ENCODE measurements around the gene CCDC93. TPM values are rescaled to one million over a fixed set of nuclear protein-coding genes. Genes with fewer than 3 reads are reported as not detected.

Gene CCDC93
- total RNA-seq, 4 donors from 2014 or later, result 25.6 to 52.4 (median 33.1) TPM

DNA sequence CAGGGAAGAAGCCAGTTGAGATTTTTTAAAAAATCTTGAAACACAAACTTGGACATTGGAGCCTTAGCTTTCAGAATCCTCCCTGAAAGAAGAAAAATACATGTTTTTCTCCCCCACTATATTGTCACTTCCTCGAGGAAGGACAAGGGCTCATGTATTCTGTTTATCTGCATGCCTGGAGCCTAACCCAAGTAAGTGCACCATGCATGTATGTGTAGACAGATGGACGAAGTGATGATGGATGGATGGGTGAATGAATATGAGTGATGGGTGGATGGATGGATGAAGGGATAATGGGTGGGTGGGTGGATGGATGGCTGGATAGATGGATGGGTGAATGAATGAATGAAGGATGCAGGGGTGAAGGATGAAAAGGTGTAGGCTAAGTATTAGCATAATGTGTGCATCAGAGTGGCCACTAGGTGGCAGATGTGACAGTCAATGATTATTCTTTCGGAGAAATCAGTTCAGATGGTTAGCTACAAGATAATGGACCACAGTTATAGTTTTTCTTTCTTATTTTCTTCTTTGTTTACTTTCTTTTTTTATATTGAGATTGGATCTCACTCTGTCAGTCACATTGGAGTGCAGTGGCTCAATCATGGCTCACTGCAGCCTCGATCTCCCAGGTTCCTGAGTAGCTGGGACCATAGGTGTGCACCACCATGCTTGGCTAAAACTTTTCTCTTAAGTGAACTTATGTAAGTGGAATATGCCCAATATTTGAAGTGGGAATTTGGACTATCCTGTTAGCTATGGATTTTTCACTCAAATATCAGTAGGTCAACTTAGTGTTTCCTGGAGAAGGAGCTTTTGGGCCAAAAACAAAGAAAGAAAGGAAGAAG, 18.5 kb upstream of the CCDC93 start:
- no peak overlapping the region for H3K4me3 ChIP-seq (replicated peaks in 1 of 3)
- TF ChIP-seq CTCF (IDR thresholded peaks at IDR 0.05), result peak; percentile 39 to 74 (median 66)
- no peak for TF ChIP-seq POLR2A (IDR thresholded peaks at IDR 0.05)
- no peaks in the 10 kb centered on the region for H3K36me3 ChIP-seq
- H3K9me3 ChIP-seq, result no peaks in the 10 kb centered on the region
- no peaks in the 10 kb centered on the region for H3K4me1 ChIP-seq
- no peak overlapping the region for H3K27ac ChIP-seq
- no peaks in the 10 kb centered on the region for H3K27me3 ChIP-seq
- WGBS, 2 donors, result 32 to 39% methylated on average over 4 of the region's 4 CpGs
- DNase-seq, result peak; percentile 25 to 32
- intact Hi-C loops (cut with DNase I), result no loop called here

GRCh38 chr2:118031566-118031965, 17.7 kb upstream of the CCDC93 start:
- H3K36me3 ChIP-seq, result no peaks in the 10 kb centered on the region
- H3K4me3 ChIP-seq (replicated peaks in 1 of 3), result no peak overlapping the region
- H3K4me1 ChIP-seq, result no peaks in the 10 kb centered on the region
- H3K9me3 ChIP-seq, result no peaks in the 10 kb centered on the region
- no peak for TF ChIP-seq CTCF (IDR thresholded peaks at IDR 0.05)
- TF ChIP-seq POLR2A (IDR thresholded peaks at IDR 0.05), result no peak
- intact Hi-C loops (cut with DNase I), result no loop called here
- no peaks in the 10 kb centered on the region for H3K27me3 ChIP-seq
- H3K27ac ChIP-seq, result no peak overlapping the region
- no peak for DNase-seq

- WGBS, 2 donors, result 86 to 93% methylated on average over 6 of the region's 6 CpGs
- intact Hi-C loops (cut with DNase I), result no loop called here
Measured at GRCh38 chr2:118029025-118029424, 15.2 kb upstream of the CCDC93 start.

GRCh38 chr2:118021356-118021755, 7.5 kb upstream of the CCDC93 start:
- H3K4me3 ChIP-seq (replicated peaks in 1 of 3), result no peak overlapping the region
- no peaks in the 10 kb centered on the region for H3K4me1 ChIP-seq
- H3K36me3 ChIP-seq, result no peaks in the 10 kb centered on the region
- intact Hi-C loops (cut with DNase I), result no loop called here
- no peaks in the 10 kb centered on the region for H3K9me3 ChIP-seq
- TF ChIP-seq POLR2A (IDR thresholded peaks at IDR 0.05) (no peak), CTCF (IDR thresholded peaks at IDR 0.05) (no peak)
- H3K27ac ChIP-seq, result no peak overlapping the region
- DNase-seq, result no peak
- no peaks in the 10 kb centered on the region for H3K27me3 ChIP-seq

More at GRCh38 chr2:118029025-118029424, 15.2 kb upstream of the CCDC93 start:
- H3K27ac ChIP-seq, result no peak overlapping the region
- no peaks in the 10 kb centered on the region for H3K9me3 ChIP-seq
- no peak overlapping the region for H3K4me3 ChIP-seq (replicated peaks in 1 of 3)
- TF ChIP-seq POLR2A (IDR thresholded peaks at IDR 0.05) (no peak), CTCF (IDR thresholded peaks at IDR 0.05) (no peak)
- DNase-seq, result no peak
- H3K36me3 ChIP-seq, result no peaks in the 10 kb centered on the region
- H3K4me1 ChIP-seq, result no peaks in the 10 kb centered on the region
- no peaks in the 10 kb centered on the region for H3K27me3 ChIP-seq

GRCh38 chr2:118019821-118020220, 6.0 kb upstream of the CCDC93 start:
- WGBS, 2 donors, result 75 to 88% methylated on average over 1 of the region's 1 CpG

More at GRCh38 chr2:118019821-118020220, 6.0 kb upstream of the CCDC93 start:
- H3K4me1 ChIP-seq, result no peaks in the 10 kb centered on the region
- H3K9me3 ChIP-seq, result no peaks in the 10 kb centered on the region
- H3K27me3 ChIP-seq, result no peaks in the 10 kb centered on the region
- H3K4me3 ChIP-seq (replicated peaks in 1 of 3), result no peak overlapping the region
- no peak overlapping the region for H3K27ac ChIP-seq
- H3K36me3 ChIP-seq, result no peaks in the 10 kb centered on the region
- no peak for DNase-seq
- intact Hi-C loops (cut with DNase I), result no loop called here
- no peak for TF ChIP-seq POLR2A (IDR thresholded peaks at IDR 0.05)
- TF ChIP-seq CTCF (IDR thresholded peaks at IDR 0.05), result no peak
